GM21723 (cell line): Measurements from ENCODE around the gene TSPO2.

Experiments
- ATAC-seq: cut with Tn5 transposase; IDR thresholded peaks from one replicate; pipeline ENCODE4 v1.9.1; 2021; ENCODE audit warnings: mild to moderate bottlenecking, moderate library complexity; ENCODE audit not compliant: unreplicated experiment

The TSPO2 gene

GRCh38 chr6:41049955-41050354 is 7.7 kb downstream of the TSPO2 start:
- no peak for ATAC-seq

DNA sequence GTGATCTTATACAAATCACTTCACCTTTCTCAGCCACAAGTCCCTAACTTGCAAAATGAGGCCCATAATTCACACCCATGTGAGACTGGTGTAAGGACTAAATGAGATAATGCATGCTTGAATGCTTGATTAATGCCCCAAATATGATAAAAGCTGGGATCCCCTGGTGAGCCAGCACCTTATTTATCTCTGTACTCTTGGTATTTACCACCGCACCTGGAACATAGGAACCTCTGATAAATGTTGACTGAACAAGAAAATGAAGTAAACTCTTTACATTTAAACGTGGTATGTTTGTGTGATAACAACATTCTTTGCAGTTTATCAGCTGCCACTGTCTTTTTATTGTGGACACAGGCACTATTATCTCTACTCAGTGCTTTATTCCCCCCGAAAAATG is 8.3 kb downstream of the TSPO2 start:
- ATAC-seq, result no peak

GRCh38 chr6:41051873-41052272 is 9.6 kb downstream of the TSPO2 start:
- ATAC-seq, result no peak

- no peak for ATAC-seq
Observed at GRCh38 chr6:41053041-41053440, 10.8 kb downstream of the TSPO2 start, which contains the start of gene APOBEC2. Gene APOBEC2, plus strand, starts transcription at chr6:41053202. Its CDS starts 146 bp downstream, at chr6:41053348.

GRCh38 chr6:41054511-41054910 is 12.2 kb downstream of the TSPO2 start:
- ATAC-seq, result no peak

DNA sequence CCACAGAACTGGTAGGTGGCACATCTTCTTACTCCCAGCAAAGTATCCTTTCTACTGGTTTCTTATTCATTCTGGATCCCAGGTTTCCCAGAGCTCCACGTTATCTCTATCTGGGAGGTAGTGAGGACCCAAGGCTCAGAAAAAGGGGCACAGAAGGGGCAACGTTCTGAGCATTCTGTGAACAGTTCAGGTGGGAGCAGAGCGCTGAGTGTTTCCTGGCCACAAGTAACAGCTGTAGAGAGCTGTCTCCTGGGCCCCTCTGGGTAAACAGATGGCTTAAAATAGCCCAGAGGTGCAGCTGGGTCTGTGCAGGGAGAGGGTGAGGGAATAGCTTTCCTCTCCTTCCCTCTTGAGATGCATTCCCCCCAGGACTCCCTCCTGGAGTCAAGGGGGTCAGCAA is 12.9 kb downstream of the TSPO2 start:
- no peak for ATAC-seq

- ATAC-seq, result no peak
Observed at GRCh38 chr6:41056768-41057490, 14.7 kb downstream of the TSPO2 start.

DNA sequence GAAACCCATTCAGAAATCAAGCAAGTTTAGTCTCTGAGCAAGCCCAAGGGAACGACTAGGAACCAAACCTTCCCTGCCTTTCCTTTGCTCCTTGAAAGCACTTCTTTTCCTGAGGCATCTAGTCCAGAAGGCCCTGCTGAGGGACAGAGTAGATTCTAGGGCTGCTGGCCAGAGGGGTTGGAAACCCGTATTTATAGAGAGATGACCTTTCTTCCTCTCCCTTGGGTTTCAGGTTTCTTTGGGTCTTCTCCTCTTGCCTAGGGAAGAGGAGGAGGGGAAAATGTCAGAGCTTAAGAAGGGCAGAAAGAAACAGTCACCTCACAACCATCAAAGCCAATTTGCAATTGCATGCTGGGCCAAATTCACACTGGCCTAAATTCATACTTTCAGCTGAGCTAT is 16.5 kb downstream of the TSPO2 start:
- ATAC-seq, result no peak

GRCh38 chr6:41059556-41059955 is 17.3 kb downstream of the TSPO2 start:
- ATAC-seq, result no peak

GRCh38 chr6:41061196-41061726 is 19.0 kb downstream of the TSPO2 start:
- no peak for ATAC-seq

- no peak for ATAC-seq
Observed at GRCh38 chr6:41062056-41062455, 19.8 kb downstream of the TSPO2 start.

DNA sequence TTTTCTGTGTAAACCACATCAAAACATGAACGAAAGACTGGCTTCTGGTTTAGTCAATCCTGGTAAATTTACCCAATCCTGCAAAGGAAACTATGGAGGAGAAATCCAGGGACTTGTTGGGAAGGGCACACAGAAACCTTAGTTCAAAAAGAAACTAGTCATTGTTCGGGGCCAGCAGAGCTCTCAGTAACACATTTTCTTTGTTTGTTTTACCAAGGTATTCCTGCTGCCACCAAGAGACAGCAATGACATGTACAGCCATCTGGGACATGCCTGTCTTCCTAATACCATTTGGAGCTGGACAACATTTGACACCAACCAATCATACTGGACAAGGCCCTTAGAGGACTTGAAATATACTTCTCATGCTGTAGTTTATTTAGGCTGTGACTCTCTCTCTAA is 21.6 kb downstream of the TSPO2 start:
- ATAC-seq, result no peak

GRCh38 chr6:41064841-41065240 is 22.6 kb downstream of the TSPO2 start:
- no peak for ATAC-seq

DNA sequence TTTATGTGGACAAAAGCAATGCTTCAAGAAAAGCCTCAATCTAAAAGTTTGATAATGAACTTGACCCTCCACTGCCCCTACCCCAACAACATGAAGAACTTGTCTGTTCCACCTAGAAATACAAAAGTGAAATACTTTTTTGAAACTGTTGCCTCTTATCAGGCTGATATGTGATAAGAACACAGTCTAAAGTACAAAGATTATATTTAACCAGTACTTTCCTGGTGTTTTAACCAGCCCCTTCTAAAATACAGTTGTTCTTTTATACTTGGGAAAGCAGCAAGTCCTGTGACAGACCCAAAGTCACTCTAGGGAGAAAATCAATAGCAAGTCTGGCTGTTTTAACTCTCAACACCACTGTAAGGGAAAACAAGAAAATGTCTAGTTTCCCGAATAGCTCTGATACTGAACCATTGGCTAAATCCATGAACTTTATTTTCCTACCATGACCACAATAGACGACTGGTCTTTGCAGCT is 23.3 kb downstream of the TSPO2 start:
- ATAC-seq, result no peak

- ATAC-seq, result no peak
Observed at GRCh38 chr6:41066867-41067304, 24.6 kb downstream of the TSPO2 start.

- no peak for ATAC-seq
Observed at GRCh38 chr6:41071501-41071922, 29.2 kb downstream of the TSPO2 start.

DNA sequence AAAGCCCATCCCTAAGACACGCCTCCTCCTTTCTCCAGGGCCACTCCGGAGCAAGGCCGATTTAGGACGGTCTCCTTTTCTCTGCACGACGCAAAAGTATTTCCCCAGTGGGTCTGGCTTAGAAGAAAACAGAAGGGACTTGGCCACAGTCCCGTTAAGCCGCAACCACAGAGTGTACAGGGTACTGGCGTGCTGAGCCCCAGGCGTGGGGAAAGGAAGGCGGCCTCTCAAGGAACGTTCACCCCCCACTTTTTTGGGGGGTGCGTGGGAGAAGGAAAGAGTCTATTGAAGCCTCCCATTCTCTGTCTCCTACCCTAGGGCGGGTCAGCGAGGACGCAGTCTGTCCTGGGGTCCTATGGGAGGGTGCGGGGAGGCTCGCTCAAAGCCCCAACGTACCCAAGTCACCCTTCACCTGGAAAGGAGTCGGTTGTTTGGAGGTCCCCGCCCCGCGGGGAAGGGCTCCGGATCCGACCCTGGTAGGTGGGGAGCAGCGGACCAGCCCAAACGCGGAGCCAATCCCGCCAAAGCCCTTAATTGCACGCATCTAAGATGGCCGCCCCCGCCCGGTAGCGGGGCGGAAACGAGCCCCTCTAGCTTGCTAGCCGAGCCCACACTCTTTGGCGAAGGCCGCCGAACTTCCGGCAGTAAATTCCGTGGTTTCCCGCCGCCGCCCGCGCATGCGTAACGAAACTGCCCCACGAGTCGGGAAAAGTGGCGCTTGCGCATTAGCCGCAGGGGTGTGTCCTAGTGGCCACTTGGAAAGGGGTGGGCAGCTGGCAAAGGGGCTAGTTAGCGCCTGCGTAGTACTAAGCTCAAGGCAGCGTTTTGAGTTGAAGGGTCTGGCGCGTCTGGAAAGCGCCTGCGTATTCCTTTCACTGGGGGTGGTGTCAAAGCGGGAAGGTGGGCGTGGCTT is 29.9 kb downstream of the TSPO2 start, which contains the start of gene OARD1:
Gene OARD1 (minus strand): TSS at position 434 of the 913 bp plus-strand sequence. CDS start 722 bp downstream, outside the sequence.
- ATAC-seq, result peak; percentile 74

GRCh38 chr6:41072836-41073202 is 30.6 kb downstream of the TSPO2 start, which contains the start of gene NFYA:
Gene NFYA, plus strand, starts transcription at chr6:41072974. Its CDS starts 6,116 bp downstream, at chr6:41079090.
- ATAC-seq, result peak; percentile 60

- peak; percentile 40 for ATAC-seq
Observed at GRCh38 chr6:41073203-41073967, 31.1 kb downstream of the TSPO2 start.

GRCh38 chr6:41073968-41074691 is 31.9 kb downstream of the TSPO2 start:
- no peak for ATAC-seq
